Parathyroid adenoma (tissue), 2 donors: Measurements from ENCODE around the gene FAM110C.

Source experiments
- H2AFZ ChIP-seq: fragments of 300-600 bp; sonication (generic); one replicate; pipeline ENCODE4 v1.7.0; 2017; ENCODE audit warnings: antibody characterized with exemption, mild to moderate bottlenecking
- H3K27ac ChIP-seq: fragments of 300-600 bp; sonication (generic); one replicate; pipeline ENCODE4 v1.7.0; 2017
- H3K27me3 ChIP-seq: fragments of 300-600 bp; sonication (generic); one replicate; pipeline ENCODE4 v1.7.0; 2017; ENCODE audit warnings: low read length; ENCODE audit not compliant: control insufficient read depth, insufficient read depth
- H3K36me3 ChIP-seq: fragments of 300-600 bp; sonication (generic); one replicate; pipeline ENCODE4 v1.7.0; 2017; ENCODE audit warnings: low read length; ENCODE audit not compliant: control insufficient read depth, insufficient read depth
- H3K4me1 ChIP-seq: fragments of 300-600 bp; sonication (generic); one replicate; pipeline ENCODE4 v1.7.0; 2017; ENCODE audit warnings: control low read depth
- H3K4me2 ChIP-seq: fragments of 300-600 bp; sonication (generic); one replicate; pipeline ENCODE4 v1.7.0; 2017; ENCODE audit warnings: low read length
- H3K4me3 ChIP-seq: fragments of 300-600 bp; sonication (generic); one replicate; pipeline ENCODE4 v1.7.0; 2017; ENCODE audit warnings: low read depth, low read length
- H3K79me2 ChIP-seq: fragments of 300-600 bp; sonication (generic); one replicate; pipeline ENCODE4 v1.7.0; 2017; ENCODE audit warnings: control low read depth
- H3K9ac ChIP-seq: fragments of 300-600 bp; sonication (generic); one replicate; pipeline ENCODE4 v1.7.0; 2017; ENCODE audit warnings: mild to moderate bottlenecking
- H3K9me3 ChIP-seq: fragments of 300-600 bp; sonication (generic); one replicate; pipeline ENCODE4 v1.7.0; 2017; ENCODE audit warnings: low read length; ENCODE audit not compliant: control insufficient read depth
- CTCF ChIP-seq: fragments of 300-600 bp; sonication (generic); IDR thresholded peaks from one replicate; pipeline ENCODE4 v1.7.0; 2017; ENCODE audit warnings: antibody characterized with exemption, mild to moderate bottlenecking
- donor health status: primary hyperparathyroidism.

Gene FAM110C

GRCh38 chr2:46471-47345 is at the start of gene FAM110C:
Gene FAM110C (minus strand): TSS chr2:46505. CDS start chr2:46385, 120 bp downstream.
- no peaks in the 10 kb centered on the region for H3K27me3 ChIP-seq
- H3K79me2 ChIP-seq, result no peaks in the 10 kb centered on the region
- H3K4me3 ChIP-seq, result peak within 1 kb of the TSS; percentile 81
- peak within 1 kb of the TSS; percentile 94 for H3K4me2 ChIP-seq
- H2AFZ ChIP-seq, result peak within 1 kb of the TSS; percentile 99
- peaks cover 8% of the 10 kb centered on the region for H3K4me1 ChIP-seq
- H3K27ac ChIP-seq, result peak within 1 kb of the TSS; percentile 99
- H3K36me3 ChIP-seq, result no peaks in the 10 kb centered on the region
- no peak for TF ChIP-seq CTCF
- no peaks in the 10 kb centered on the region for H3K9me3 ChIP-seq
- peak within 1 kb of the TSS; percentile 95 for H3K9ac ChIP-seq

GRCh38 chr2:92326-92725 is 46.0 kb upstream of the FAM110C start:
- no peak overlapping the region for H3K4me3 ChIP-seq
- H3K9me3 ChIP-seq, result no peaks in the 10 kb centered on the region
- no peaks in the 10 kb centered on the region for H3K27me3 ChIP-seq
- H3K79me2 ChIP-seq, result no peaks in the 10 kb centered on the region
- H3K27ac ChIP-seq, result no peak overlapping the region
- H3K36me3 ChIP-seq, result no peaks in the 10 kb centered on the region
- TF ChIP-seq CTCF, result no peak
- H3K4me1 ChIP-seq, result no peaks in the 10 kb centered on the region
- H3K9ac ChIP-seq, result no peak overlapping the region
- H2AFZ ChIP-seq, result no peak overlapping the region
- H3K4me2 ChIP-seq, result no peak overlapping the region

- Histone ChIP-seq H3K27me3 (no peaks in the 10 kb centered on the region), H3K4me3 (no peak overlapping the region), H3K4me1 (no peaks in the 10 kb centered on the region), H3K36me3 (no peaks in the 10 kb centered on the region), H3K27ac (no peak overlapping the region), H3K9me3 (no peaks in the 10 kb centered on the region), H3K4me2 (no peak overlapping the region), H2AFZ (no peak overlapping the region), H3K79me2 (no peaks in the 10 kb centered on the region), H3K9ac (no peak overlapping the region)
- no peak for TF ChIP-seq CTCF
Measured at GRCh38 chr2:90645-91312, 44.5 kb upstream of the FAM110C start.

- no peaks in the 10 kb centered on the region for H3K4me1 ChIP-seq
- H3K4me3 ChIP-seq, result no peak overlapping the region
- H2AFZ ChIP-seq, result no peak overlapping the region
- no peaks in the 10 kb centered on the region for H3K27me3 ChIP-seq
- no peak overlapping the region for H3K9ac ChIP-seq
- no peaks in the 10 kb centered on the region for H3K9me3 ChIP-seq
- H3K4me2 ChIP-seq, result no peak overlapping the region
- no peaks in the 10 kb centered on the region for H3K36me3 ChIP-seq
- H3K79me2 ChIP-seq, result no peaks in the 10 kb centered on the region
- no peak for TF ChIP-seq CTCF
- H3K27ac ChIP-seq, result no peak overlapping the region
Measured at GRCh38 chr2:85761-86160, 39.5 kb upstream of the FAM110C start.
